NCI-H2171 (cell line): ENCODE measurements around the gene HPSE.
"Not testable (repeated sequence)": the region's sequence is repeated elsewhere in the genome, so short reads cannot be mapped to it uniquely, and the experiment has no call there.

Experiments
- DNase-seq: peaks from one replicate; lab custom pipeline; 2025; lab: John Stamatoyannopoulos, UW

Gene HPSE

DNA sequence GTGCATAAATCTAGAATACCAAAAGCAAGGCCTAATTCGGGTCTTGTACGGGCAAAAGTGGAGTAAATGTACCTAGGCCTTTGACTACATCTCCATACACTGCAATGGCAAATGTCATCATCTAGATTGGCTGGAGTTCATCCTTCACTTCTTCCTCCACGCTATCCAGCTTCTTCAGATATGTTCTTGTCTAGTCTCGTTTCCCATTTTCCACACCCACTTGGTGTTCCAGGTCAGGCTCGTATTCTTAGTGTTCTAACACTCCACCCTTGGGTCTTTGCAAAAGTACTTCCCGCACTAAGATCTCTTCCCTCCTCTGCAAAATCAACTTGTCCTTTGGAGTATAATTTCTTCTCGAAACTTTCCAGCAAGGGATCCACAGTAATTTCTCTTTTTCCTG is 51.5 kb downstream of the HPSE start:
- no peak for DNase-seq

DNA sequence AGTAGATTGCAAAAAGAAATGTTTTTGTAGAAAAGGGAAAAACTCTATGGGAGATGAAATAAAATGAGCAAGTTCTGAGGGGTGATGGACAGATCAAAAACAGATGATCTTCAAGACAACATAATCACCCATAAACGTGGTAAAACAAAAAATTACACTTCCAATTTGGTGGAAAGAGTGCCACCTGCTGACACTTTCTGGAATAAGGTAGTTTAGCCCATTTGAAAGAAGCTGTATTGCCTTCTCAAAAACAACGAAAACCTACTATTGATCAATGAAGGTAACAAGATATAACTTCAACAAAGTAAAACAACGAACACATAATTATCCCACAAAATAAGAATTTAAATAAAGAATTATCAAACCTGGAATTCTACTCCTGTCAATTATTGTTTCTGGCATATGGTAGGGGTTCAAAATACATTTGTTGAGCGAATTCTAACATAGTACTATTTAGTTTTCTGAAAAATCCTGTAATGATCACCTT is 52.6 kb downstream of the HPSE start:
- peak; percentile 1 for DNase-seq

DNA sequence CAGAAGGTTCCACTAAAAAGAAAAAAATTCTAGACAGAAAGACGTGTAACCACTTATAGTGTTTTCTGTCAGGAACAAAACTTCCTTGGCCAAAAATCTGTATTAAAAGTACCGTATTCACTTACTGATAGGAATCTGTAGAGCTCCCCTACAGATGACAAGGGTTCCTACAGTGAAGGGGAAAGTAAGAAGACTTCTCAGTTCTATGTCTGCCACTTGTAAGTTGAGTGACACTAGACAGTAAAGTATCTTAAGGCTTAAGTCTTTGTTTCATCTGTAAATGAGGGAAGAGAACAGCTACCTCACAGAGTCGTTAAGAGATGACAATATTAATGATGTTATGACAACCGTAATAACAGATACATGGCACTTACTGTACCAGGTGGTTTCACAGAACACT is 53.3 kb downstream of the HPSE start:
- no peak for DNase-seq

DNA sequence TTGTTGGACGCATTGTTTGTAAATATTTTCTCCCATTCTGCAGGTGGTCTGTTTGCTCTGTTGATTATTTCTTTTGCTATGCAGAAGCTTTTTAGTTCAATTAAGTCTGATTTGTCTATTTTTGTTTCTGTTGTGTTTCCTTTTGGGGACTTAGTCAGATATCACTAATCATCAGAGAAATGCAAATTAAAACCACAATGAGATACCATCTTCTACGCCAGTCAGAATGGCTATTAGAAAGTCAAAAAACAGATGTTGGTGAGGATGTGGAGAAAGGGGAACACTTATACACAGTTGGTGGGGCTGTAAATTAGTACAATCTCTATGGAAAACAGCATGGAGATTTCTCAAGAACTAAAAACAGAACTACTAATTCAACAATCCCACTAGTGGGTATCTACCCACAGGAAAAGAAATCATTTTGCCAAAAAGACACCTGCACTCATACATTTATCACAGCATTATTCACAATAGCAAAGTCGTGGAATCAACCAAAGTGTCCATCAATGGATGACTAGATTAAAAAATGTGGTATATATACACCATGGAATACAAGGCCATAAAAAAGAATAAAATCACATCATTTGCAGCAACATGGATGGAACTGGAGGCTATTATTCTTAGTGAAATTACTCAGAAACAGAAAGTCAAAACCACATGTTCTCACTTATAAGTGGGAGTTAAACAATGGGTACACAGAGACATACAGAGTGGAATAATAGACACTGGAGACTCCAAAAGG is 58.2 kb downstream of the HPSE start:
- no peak for DNase-seq

DNA sequence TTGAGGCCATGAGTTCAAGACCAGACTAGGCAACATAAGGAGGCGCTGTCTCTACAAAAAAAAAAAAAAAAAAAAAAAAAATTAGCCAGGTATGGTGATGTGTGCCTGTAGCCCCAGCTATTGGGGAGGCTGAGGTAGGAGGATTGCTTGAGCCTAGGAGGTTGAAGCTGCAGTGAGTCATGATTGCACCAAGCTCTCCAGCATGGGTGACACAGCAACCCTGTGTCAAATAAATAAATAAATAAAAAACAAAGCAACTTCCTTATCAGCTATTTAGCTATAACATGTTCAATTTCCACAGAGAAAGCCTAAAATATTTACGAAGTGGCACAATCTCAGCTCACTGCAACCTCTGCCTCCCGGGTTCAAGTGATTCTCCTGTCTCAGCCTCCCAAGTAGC is 60.7 kb downstream of the HPSE start:
- DNase-seq, result not testable (repeated sequence)

DNA sequence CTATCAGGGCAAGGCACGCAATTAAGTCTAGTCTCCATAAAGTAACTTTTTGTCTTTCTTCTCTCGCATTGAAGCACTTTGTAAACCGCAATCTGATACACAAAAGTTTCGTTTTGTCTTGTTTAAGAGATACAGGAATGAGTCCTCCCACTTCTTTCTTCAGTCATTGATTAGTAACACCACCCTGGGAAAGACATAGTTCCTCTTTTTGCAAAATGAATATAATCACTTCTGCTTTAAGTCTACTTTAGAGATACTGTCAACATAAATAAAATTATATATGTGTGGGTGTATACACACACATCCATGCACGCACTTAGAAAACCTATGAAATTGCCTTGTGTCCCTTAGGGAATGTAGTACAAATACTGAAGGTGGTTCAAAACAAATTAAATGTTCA is 61.7 kb downstream of the HPSE start:
- DNase-seq, result no peak

DNA sequence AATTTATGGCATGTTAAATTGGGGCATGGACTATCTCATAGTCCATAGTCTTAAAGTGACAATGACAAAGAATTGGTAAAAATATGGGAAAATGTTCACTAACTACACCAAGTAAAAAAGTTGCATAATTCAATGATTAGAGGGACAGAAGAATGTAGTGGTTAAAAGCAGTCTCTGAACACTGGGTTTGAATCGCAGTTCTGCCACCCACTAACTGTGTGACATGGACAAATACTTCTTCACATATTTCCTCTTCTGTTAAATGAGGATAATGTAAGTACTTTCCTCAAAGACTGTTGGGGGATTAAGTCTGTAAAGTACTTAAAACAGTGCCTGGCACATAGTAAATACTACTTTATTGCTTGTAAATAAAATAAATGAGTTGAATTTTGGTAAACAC is 65.4 kb downstream of the HPSE start:
- DNase-seq, result no peak

DNA sequence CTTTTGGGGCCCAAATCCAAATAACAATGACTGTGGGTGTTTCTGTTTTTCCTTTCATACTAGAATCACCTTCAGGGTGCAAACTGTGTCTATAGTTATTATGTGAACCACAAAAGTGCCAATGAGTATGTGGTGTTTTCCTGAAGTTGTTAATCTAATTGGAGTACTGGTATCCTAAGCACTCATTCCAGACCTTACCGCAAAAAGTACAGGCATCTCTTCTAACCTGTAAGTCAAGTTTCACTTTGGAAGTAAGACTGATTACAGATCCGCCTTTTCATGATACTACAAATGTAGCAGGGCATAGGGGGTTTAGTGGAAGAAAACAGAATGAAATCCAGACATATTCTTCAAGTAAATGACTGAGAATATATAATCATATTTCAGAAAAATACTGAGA is 66.2 kb downstream of the HPSE start:
- DNase-seq, result no peak

DNA sequence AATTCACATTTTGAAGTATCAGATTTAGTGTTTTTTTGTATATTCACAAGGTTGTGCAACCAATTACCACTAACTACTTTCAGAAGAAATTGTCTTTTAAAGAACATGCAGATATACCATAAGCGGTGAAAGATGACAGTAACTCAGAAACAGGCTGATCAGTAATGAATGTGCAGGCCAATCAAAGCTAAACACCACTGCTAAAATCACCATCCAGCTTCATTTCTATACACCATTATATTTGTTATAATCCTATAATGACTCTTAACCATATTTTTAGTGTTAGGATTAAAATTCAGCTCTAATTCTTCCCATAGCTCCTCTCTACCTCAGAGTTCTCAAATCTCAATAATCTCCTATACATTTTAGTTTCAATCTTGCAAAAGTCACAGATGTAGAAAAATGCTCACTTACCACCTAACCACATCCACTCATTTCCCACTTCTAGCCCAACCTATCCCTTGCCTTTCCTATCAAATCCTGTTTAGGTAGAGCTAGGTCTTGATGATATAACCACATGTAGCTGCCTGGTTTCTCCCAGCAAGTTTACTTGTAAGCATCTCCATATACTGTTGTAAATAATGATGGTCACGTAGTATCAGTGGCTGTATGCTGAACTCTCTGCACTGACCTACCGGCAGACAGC is 66.7 kb downstream of the HPSE start:
- no peak for DNase-seq

DNA sequence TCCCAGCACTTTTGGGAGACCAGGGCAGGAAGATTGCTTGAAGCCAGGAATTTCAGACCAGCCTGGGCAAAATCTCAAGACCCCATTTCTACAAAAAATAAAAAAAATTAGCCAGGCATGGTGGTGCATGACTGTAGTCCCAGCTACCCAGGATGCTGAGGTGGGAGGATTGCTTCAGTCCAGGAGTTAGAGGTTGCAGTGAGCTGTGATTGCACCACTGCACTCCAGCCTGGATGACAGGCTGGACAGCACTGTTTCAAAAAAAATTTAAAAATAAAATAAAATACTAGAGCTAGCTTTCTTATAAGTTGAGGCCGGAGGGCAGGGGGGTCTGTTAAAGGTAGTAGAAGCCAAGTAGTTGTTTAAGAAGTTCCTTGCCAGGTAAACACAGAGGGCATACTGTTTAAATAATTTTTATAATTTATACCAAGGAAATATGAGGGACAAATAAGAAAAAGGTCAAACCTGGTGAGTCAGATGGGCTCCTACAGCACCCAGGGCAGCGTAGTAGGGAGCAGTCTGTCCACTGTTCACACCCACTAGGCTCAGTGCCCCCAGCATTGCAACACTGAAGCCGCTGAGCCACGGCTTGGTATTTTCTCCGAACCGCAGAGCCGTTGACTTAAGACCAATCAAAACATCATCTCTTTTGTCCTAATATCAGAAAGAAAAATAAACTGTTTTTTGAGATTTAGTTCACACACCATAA is 67.4 kb downstream of the HPSE start:
- DNase-seq, result no peak

DNA sequence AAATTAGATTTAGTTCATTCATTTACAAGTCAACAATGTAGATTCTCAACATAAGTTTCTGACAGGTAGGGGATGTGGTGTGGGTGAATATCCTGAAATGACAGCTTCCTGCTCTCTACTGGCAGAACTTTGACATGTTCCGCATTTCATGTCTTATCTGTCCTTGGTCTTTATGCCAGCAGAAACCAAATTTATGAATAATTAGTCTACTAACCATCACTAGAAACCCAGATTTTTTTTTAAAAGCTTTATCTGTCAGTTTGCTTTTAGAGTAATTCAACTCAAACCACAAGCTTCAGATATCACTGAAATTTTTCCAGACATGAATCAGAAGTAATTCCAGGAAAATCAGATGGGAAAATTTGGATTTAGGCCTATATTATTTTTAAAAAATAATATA is 68.0 kb downstream of the HPSE start:
- no peak for DNase-seq

DNA sequence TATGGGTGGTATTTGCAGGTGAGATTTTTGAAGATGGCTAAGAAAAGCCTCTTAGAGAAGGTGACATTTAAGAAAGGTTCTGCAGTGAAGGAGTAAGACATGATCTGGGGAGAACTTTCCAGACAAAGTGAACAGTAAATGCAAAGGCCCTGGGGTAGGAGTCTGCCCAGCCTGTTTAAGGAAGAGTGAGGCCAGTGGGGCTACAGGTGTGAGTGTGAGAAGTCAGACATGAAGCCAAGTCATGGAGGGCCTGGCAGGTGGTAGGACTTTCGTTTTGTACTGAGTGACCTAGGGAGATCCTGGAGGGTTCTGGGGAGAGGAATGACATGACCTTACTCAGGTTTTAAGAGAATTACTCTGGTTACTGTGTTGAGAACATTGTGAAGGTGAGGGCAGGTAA is 71.5 kb downstream of the HPSE start:
- no peak for DNase-seq

DNA sequence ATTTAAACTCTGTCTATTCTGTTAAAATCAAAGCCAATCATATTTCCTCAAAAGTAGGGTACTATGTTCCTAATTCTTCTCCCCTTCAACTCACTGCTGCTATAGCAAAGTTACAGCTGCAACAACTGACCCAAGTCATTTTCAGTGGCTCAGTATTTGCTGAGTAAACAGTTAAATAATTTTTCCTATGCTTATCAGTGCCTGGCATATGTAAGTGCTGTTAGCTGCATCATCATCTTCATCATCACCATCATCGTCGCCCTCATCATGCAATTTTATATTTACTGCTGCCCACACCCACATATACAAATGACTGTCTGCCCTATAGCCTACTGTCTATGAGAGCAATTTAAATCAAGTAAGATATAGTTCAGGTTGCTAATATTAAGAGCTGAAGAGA is 72.0 kb downstream of the HPSE start:
- no peak for DNase-seq

DNA sequence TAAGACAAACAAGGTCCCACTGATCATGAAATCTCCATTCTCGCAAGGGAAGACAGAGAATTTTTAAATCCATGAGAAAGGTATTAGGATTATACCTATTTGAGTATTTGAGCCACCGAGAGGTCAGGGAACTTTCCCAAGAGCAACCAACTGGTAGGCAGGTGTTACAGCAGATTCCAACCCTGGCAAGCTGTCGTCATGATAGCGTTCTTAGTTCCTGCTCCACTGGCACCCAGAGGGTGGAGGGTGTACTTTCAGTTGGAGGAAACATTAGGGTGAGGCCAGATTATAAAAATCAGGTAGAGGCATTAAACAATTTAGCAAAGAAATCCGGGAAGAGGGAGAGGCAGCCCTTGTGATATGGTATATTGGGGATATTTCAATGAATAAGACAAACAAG is 73.3 kb downstream of the HPSE start:
- no peak for DNase-seq

DNA sequence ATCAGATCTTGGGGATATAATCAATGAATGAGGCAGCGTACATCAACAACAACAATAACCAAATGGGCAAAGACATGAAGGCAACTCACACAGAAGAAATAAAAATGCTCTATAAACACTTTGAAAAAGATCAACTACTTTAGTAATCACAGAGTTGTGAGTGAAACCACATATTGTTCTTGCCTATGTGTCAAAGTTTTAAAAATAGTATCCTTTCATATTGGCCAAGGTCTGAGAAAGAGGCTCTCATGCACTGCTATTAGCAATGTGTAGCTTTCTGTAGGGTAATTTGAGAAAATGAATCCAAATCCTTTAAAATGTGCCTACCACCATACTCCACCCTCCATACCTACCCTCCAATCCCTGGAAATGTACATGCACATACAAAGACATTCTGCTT is 75.1 kb downstream of the HPSE start:
- no peak for DNase-seq

DNA sequence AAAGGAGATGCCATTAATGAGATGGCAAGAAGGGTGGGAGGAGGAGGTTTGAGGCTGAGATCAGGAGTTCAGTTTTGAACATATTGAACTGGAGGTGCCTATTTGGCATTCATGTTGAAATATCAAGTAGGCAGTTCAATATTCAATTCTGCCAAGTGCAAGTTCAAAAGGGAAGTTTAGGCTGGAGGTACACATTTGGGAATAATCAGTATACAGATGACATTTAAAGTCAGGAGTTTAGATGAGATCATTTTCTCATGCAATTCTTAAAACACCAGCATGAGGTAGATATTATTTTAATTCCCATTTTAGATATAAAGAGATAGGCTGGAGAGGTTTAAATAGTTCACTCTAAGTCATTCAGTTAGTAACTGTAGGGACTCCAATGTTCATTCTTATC is 76.2 kb downstream of the HPSE start:
- DNase-seq, result no peak

DNA sequence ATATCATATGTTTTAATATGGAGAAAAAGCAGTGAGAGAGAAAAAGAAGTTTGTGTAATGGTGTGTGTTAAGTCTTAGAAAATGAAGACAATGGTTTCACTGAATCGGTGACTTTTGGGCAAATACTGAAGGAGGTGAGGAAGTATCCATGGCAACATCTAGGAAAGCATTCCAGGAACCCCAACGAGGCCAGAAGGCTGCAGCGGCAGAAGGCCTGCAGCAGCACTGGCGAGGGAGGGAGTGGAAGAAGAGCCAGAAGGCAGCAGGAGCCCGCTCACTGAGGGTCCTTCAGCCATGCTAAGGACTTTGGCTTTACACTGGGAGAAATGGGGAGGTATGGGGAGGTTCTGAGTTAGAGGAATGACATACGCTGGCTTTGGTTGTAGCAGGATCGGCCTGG is 76.8 kb downstream of the HPSE start:
- no peak for DNase-seq

DNA sequence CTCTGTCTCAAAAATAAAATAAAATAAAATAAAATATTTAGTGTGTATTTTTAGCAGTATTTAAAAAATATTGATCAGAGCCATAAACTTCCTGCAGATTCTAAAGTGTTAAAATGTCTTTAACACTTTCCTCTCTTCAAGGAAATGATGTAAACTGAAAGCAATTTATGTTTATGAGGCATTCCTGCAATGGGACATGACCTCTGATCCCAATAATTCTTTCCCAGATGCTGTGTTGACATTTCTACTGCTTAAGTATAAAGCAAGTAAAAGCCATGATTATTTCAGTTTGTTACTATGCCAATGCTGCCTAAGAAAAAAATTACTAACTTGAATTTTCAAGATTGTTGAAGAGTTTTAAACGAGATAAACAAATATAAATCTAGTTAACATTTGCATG is 79.1 kb downstream of the HPSE start:
- no peak for DNase-seq

DNA sequence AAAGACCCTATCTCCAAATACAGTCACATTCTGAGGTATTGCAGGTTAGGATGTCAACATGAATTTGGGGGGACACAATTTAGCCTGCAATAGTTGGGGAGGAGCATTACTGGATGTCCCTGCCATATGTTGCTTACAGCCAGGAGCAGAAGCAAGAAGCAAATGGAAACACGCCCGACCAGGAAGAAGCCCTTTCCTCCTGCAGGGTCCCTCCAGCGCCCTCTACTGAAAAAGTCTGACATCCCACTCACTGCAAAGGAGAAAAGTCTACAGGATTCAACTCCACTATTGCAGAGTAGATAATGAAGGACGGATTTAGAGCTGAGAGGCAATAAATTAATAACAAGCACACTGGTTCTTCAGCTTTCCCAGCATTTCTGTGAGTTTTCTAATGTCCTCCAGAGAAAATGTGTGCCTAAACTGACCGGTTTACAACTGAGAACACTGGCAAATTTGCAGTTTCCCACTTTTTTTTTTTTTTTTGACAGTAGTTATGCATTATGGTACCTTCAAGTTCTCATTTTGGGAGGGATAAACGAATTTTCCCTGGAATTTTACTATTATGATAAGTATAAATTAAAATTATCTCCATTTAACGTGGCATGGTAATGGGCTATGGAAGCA is 81.8 kb downstream of the HPSE start:
- no peak for DNase-seq

DNA sequence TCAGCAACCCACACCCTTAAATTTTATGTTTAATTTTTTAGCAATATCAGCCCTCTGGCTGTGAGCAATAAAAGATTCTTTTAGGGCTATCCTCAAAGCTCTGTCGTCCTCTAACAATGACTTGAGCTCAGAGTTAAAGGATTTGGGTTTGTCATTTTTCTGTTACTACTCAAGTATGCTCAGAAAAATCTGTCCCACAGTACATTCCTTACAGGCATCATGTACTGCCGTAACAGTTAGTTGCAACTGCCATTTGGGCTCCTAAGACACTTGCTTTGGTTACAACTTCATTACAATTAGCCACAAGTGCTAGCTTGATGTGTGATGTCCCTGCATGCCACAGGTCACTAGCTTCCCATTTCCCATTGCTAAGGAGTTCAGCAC is 83.2 kb downstream of the HPSE start:
- DNase-seq, result no peak

DNA sequence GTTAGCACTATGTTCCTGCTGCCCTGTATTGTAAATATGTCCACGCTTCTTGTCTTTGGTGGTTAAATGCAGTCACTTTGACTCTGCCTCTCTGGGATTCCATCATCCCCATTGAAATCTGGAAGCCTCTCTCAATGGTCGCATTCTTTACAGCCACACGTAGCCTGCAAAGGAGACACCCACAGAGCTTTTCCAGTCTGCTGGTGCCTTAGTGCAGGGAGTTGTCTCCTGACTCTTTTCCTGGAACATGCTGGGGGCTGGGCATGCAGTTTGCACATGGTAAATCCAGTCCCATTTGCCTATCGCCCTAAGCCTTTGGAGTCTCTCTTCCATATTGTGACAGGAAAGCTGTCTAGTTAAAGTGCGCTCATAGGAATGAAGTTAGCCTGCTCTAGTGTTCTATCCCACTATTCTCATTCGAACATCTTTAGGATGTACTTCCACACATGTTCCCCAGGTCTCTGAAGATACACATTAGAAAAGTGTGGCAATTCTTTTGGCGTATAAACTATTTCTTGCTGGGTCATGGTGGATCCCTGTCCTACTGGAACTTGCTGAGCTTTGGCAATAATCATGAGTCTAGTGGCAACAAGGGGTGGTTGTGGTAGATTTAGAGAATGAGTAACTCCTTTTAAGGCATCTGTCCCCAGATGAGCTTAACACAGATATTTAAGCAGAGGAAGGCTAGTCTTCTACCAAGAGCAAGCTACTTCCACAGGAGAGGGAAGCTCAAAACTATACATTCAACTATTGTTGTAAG is 83.8 kb downstream of the HPSE start:
- no peak for DNase-seq

DNA sequence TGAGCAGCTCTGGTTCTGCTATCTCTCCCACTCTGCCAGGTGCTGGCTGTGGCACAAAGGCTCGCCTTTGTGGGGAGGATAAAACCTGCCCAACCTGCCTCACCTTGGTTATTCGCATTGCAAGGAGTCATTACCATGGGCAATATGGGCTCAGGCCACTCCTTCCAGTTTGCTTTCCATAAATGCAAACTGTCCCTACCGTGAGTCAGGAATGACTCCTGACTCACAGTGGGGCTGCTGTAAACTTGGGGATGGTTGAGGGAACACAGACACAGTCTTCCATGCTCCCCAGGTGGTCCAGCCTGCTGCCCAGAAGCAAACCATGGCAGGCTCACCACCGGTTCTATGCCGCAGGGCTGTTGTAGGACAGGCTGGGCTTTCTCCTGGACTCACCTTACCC is 86.2 kb downstream of the HPSE start:
- no peak for DNase-seq
